Mesenchymal stem cell (in vitro differentiated cells and primary cell): ENCODE measurements around the gene ZNF362.

Experiments used
- DNase-seq: peaks from one replicate; pipeline ENCODE4 v3.0.0-alpha.2; 2013
- H2AFZ ChIP-seq: one replicate; pipeline ENCODE4 v1.6.1; 2013; ENCODE audit warnings: low read depth, mild to moderate bottlenecking, control low read depth, inconsistent platforms, low read length, moderate library complexity
- H2AK5ac ChIP-seq: 2 replicates; pipeline ENCODE4 v1.6.1; 2013; ENCODE audit warnings: low read length, moderate library complexity, mild to moderate bottlenecking, inconsistent platforms; ENCODE audit not compliant: severe bottlenecking
- H2BK120ac ChIP-seq: one replicate; pipeline ENCODE4 v1.6.1; 2013; ENCODE audit warnings: low read depth, mild to moderate bottlenecking, inconsistent platforms, low read length, moderate library complexity
- H2BK12ac ChIP-seq, 2 experiments: one replicate each; pipeline ENCODE4 v1.6.1; 2013; ENCODE audit warnings: inconsistent platforms in 2 of 2, low read length in 2 of 2, mild to moderate bottlenecking in 2 of 2, moderate library complexity in 2 of 2, control low read depth in 1 of 2
- H2BK15ac ChIP-seq: one replicate; pipeline ENCODE4 v1.6.1; 2013; ENCODE audit warnings: mild to moderate bottlenecking, low read depth, inconsistent platforms; ENCODE audit not compliant: poor library complexity, severe bottlenecking
- H2BK5ac ChIP-seq: 2 replicates; pipeline ENCODE4 v1.6.1; 2013; ENCODE audit warnings: low read depth, mild to moderate bottlenecking, low read length, control low read depth, inconsistent platforms; ENCODE audit not compliant: poor library complexity, severe bottlenecking
- H3K14ac ChIP-seq, 2 experiments: one replicate each; pipeline ENCODE4 v1.6.1; 2013; ENCODE audit warnings: inconsistent platforms in 2 of 2, low read length in 2 of 2, control low read depth in 1 of 2, mild to moderate bottlenecking in 1 of 2, moderate library complexity in 1 of 2
- H3K18ac ChIP-seq, 2 experiments: one replicate each; pipeline ENCODE4 v1.6.1; 2013; ENCODE audit warnings: inconsistent platforms in 2 of 2, low read length in 2 of 2, control low read depth in 1 of 2, low read depth in 1 of 2, mild to moderate bottlenecking in 1 of 2
- H3K23ac ChIP-seq, 2 experiments: one replicate each; pipeline ENCODE4 v1.6.1; 2013; ENCODE audit warnings: inconsistent platforms in 2 of 2, low read length in 2 of 2, mild to moderate bottlenecking in 2 of 2, moderate library complexity in 2 of 2, control low read depth in 1 of 2
- H3K27ac ChIP-seq: 2 replicates; pipeline ENCODE4 v1.5.1; 2013; ENCODE audit warnings: mild to moderate bottlenecking, moderate library complexity, low read length, control low read depth, inconsistent platforms; ENCODE audit not compliant: poor library complexity, severe bottlenecking
- H3K27me3 ChIP-seq, 2 experiments: 2 replicates each; pipeline versions ENCODE4 v1.6.1 to v1.7.0; 2013; ENCODE audit warnings: low read length in 2 of 2, mild to moderate bottlenecking in 2 of 2, moderate library complexity in 2 of 2, control low read depth in 1 of 2, inconsistent platforms in 1 of 2; ENCODE audit not compliant: control insufficient read depth in 1 of 2, insufficient read depth in 1 of 2
- H3K36me3 ChIP-seq, 2 experiments: 2 replicates each; pipeline versions ENCODE4 v1.6.1 to v1.7.0; 2013; ENCODE audit warnings: low read length in 2 of 2, control low read depth in 1 of 2, inconsistent platforms in 1 of 2, low read depth in 1 of 2, mild to moderate bottlenecking in 1 of 2; ENCODE audit not compliant: insufficient read depth in 2 of 2, control insufficient read depth in 1 of 2
- H3K4ac ChIP-seq, 2 experiments: one replicate each; pipeline ENCODE4 v1.6.1; 2013; ENCODE audit warnings: inconsistent platforms in 2 of 2, low read length in 2 of 2, mild to moderate bottlenecking in 2 of 2, moderate library complexity in 2 of 2, control low read depth in 1 of 2, low read depth in 1 of 2
- H3K4me1 ChIP-seq: 2 replicates; pipeline ENCODE4 v1.6.1; 2013; ENCODE audit warnings: low read depth, low read length, control low read depth; ENCODE audit not compliant: control insufficient read depth, insufficient read depth
- H3K4me2 ChIP-seq: 2 replicates; pipeline ENCODE4 v1.6.1; 2013; ENCODE audit warnings: low read length, mild to moderate bottlenecking, inconsistent platforms; ENCODE audit not compliant: poor library complexity, severe bottlenecking
- H3K4me3 ChIP-seq, 2 experiments: 2 replicates each; pipeline versions ENCODE4 v1.5.1 to v1.7.0; 2013; ENCODE audit warnings: low read length in 2 of 2, mild to moderate bottlenecking in 2 of 2, control low read depth in 1 of 2, low read depth in 1 of 2; ENCODE audit not compliant: insufficient read depth in 1 of 2
- H3K79me1 ChIP-seq: replicated peaks from 2 replicates; pipeline ENCODE4 v1.6.1; 2013; ENCODE audit warnings: mild to moderate bottlenecking, control low read depth, low read length, inconsistent platforms; ENCODE audit not compliant: poor library complexity, severe bottlenecking
- H3K9ac ChIP-seq: 2 replicates; pipeline ENCODE4 v1.7.0; 2013; ENCODE audit warnings: mild to moderate bottlenecking, low read length, moderate library complexity
- H3K9me3 ChIP-seq: 2 replicates; pipeline ENCODE4 v1.7.0; 2013; ENCODE audit warnings: mild to moderate bottlenecking, low read length; ENCODE audit not compliant: control insufficient read depth
- H4K8ac ChIP-seq: one replicate; pipeline ENCODE4 v1.6.1; 2013; ENCODE audit warnings: inconsistent platforms, mild to moderate bottlenecking, low read length, moderate library complexity
- H4K91ac ChIP-seq: one replicate; pipeline ENCODE4 v1.6.1; 2013; ENCODE audit warnings: mild to moderate bottlenecking, low read length, inconsistent platforms
- WGBS: methylation state at CpG from one replicate; pipeline ENCODE4 v1.1.7; 2013; ENCODE audit warnings: mixed read lengths; 5-methylcytosine and 5-hydroxymethylcytosine counted together

ZNF362 gene

DNA sequence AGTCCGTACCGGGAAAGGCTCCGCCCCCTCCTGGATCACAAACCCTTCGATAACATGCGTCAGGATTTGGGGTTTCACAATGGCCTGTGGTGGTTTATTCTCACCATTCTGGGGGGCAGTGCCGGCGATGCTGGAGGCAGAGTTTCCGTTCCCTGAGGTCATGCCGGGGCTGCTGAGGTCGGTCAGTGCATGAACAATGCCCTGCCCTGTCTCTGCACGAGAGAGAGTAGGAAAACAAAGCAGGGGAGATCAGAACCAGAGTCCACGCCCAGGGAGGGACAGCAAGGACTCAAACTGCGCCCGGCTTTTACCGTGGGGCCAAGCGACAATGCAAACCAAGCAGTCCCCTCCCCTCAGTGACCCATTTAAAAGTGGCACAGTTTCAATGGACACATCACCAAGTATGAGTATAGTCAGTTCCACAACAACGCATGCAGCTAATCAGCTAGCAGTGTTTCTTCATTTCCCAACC lies 77.8 kb downstream of the ZNF362 start:
- peaks cover 2% of the 10 kb centered on the region for H3K79me1 ChIP-seq
- H3K9me3 ChIP-seq: no peaks in the 10 kb centered on the region
- H3K18ac ChIP-seq: no peak overlapping the region
- no peak overlapping the region for H3K4me2 ChIP-seq
- no peak overlapping the region for H4K8ac ChIP-seq
- no peak overlapping the region for H2BK12ac ChIP-seq
- peak overlapping the region; percentile 83 for H3K9ac ChIP-seq
- H2AK5ac ChIP-seq: peak overlapping the region; percentile 35
- H3K4me3 ChIP-seq: peak overlapping the region in 1 of 2 experiments; percentile 55
- H3K14ac ChIP-seq: no peak overlapping the region
- DNase-seq: no peak
- 90% methylated on average over 17 of the region's 17 CpGs for WGBS
- H3K27me3 ChIP-seq: no peaks in the 10 kb centered on the region
- no peak overlapping the region for H3K23ac ChIP-seq
- H4K91ac ChIP-seq: no peak overlapping the region
- no peak overlapping the region for H2BK5ac ChIP-seq
- H2BK15ac ChIP-seq: no peak overlapping the region
- H3K36me3 ChIP-seq: peaks cover 55 to 65% of the 10 kb centered on the region in 2 experiments
- H2AFZ ChIP-seq: no peak overlapping the region
- H3K4me1 ChIP-seq: peaks cover 52% of the 10 kb centered on the region
- H3K4ac ChIP-seq: no peak overlapping the region
- H2BK120ac ChIP-seq: no peak overlapping the region
- peak overlapping the region; percentile 2 for H3K27ac ChIP-seq

DNA sequence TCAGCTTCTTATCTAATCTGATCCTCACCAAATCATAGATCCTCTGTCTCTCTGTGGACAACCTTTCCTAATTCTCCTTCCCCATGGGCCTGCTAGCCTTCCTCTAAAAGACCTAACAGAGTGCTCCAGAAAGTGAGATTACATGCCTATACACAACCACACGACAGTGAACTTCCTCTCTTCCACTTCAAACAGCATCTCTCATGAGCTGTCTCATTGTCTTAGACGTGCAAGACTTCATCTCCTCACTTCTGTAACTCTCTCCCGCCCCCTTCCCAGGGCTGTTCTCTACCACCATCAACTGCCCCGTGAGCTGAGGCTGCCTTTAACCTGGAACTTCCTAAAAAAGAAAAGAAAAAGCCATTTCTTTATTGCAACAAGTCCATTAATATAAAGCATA lies 78.7 kb downstream of the ZNF362 start:
- H3K9ac ChIP-seq: peak overlapping the region; percentile 83
- H3K4me3 ChIP-seq: peak overlapping the region in 1 of 2 experiments; percentile 55
- no peaks in the 10 kb centered on the region for H3K9me3 ChIP-seq
- no peaks in the 10 kb centered on the region for H3K27me3 ChIP-seq
- H3K4me1 ChIP-seq: peaks cover 49% of the 10 kb centered on the region
- H3K23ac ChIP-seq: no peak overlapping the region
- no peak overlapping the region for H2BK120ac ChIP-seq
- no peak overlapping the region for H2BK5ac ChIP-seq
- H4K8ac ChIP-seq: peak overlapping the region; percentile 24
- H3K79me1 ChIP-seq: no peaks in the 10 kb centered on the region
- DNase-seq: no peak
- H3K14ac ChIP-seq: no peak overlapping the region
- no peak overlapping the region for H4K91ac ChIP-seq
- H2BK15ac ChIP-seq: no peak overlapping the region
- H3K36me3 ChIP-seq: peaks cover 48 to 62% of the 10 kb centered on the region in 2 experiments
- H3K18ac ChIP-seq: no peak overlapping the region
- peak overlapping the region; percentile 42 for H3K27ac ChIP-seq
- H2AK5ac ChIP-seq: no peak overlapping the region
- H3K4me2 ChIP-seq: no peak overlapping the region
- peak overlapping the region in 1 of 2 experiments; percentile 60 for H3K4ac ChIP-seq
- H2BK12ac ChIP-seq: no peak overlapping the region
- H2AFZ ChIP-seq: no peak overlapping the region
- WGBS: 63% methylated on average over 4 of the region's 4 CpGs

DNA sequence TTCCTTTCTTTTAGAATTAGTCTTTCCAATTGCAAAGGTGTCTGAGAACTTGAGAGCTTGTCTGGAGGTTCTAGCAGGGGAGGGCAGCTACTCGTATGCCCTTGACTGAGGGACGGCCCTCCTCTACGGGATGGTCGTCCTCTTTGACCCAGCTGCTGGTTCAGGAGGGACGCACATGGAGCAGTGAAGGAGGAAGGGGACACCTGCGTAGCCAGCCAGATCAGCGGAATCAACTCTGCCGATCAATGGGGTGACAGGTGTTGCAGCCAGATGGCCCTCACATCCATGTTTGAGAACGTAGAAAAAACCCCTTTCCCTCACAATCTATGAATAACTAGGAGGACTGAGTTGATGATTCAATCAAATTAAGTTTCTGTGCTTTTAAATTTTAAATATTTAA lies 80.3 kb downstream of the ZNF362 start:
- DNase-seq: no peak
- peak overlapping the region; percentile 52 for H4K91ac ChIP-seq
- peaks cover 47% of the 10 kb centered on the region for H3K4me1 ChIP-seq
- no peak overlapping the region for H2AFZ ChIP-seq
- no peaks in the 10 kb centered on the region for H3K79me1 ChIP-seq
- no peak overlapping the region for H3K14ac ChIP-seq
- no peak overlapping the region for H3K9ac ChIP-seq
- peaks cover 39 to 58% of the 10 kb centered on the region in 2 experiments for H3K36me3 ChIP-seq
- WGBS: 55% methylated on average over 5 of the region's 9 CpGs
- H4K8ac ChIP-seq: peak overlapping the region; percentile 94
- H2BK12ac ChIP-seq: peak overlapping the region in 1 of 2 experiments; percentile 70
- H3K27me3 ChIP-seq: no peaks in the 10 kb centered on the region
- no peaks in the 10 kb centered on the region for H3K9me3 ChIP-seq
- peak overlapping the region; percentile 23 for H2AK5ac ChIP-seq
- no peak overlapping the region for H3K4me2 ChIP-seq
- no peak overlapping the region for H3K23ac ChIP-seq
- H3K27ac ChIP-seq: peak overlapping the region; percentile 53
- no peak overlapping the region for H3K4ac ChIP-seq
- H3K18ac ChIP-seq: peak overlapping the region; percentile 91 to 93
- H2BK15ac ChIP-seq: no peak overlapping the region
- no peak overlapping the region for H3K4me3 ChIP-seq
- H2BK5ac ChIP-seq: no peak overlapping the region
- H2BK120ac ChIP-seq: no peak overlapping the region

DNA sequence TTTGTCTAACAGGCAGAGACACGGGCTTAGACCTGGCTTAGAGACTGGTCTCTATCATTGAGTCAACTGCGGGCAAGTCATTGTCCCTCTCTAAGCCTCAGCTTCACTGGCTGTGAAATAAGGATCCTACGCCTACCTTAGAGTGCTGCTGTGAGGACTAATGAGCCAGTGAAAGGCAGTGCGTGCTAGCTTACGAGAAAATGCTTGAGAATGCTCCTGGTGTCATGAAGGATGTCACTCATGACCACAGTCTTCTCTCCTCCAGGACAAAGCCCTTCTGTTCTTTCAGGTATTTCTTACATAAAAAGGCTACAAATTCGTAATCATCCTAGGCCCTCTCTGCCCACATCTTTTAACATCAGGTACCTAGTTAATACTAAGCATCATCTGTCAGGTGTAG lies 81.1 kb downstream of the ZNF362 start:
- Histone ChIP-seq H3K4ac (peak overlapping the region; percentile 24 to 63), H3K9ac (peak overlapping the region; percentile 80), H2BK120ac (no peak overlapping the region), H2AK5ac (peak overlapping the region; percentile 82), H3K4me3 (peak overlapping the region in 1 of 2 experiments; percentile 49), H2BK5ac (no peak overlapping the region), H4K8ac (peak overlapping the region; percentile 81), H3K23ac (peak overlapping the region in 1 of 2 experiments; percentile 83), H2BK12ac (peak overlapping the region; percentile 61 to 80), H2BK15ac (no peak overlapping the region), H4K91ac (peak overlapping the region; percentile 31), H3K79me1 (no peaks in the 10 kb centered on the region), H3K9me3 (no peaks in the 10 kb centered on the region), H3K27ac (peak overlapping the region; percentile 55), H3K27me3 (no peaks in the 10 kb centered on the region), H3K36me3 (peaks cover 34 to 50% of the 10 kb centered on the region in 2 experiments), H2AFZ (no peak overlapping the region), H3K14ac (peak overlapping the region in 1 of 2 experiments; percentile 26), H3K4me1 (peaks cover 43% of the 10 kb centered on the region), H3K18ac (peak overlapping the region; percentile 81 to 83), H3K4me2 (no peak overlapping the region)
- no peak for DNase-seq
- WGBS: 92% methylated on average over 5 of the region's 6 CpGs
